ENCODE data around the gene ULK4. TPM values are rescaled to one million over a fixed set of nuclear protein-coding genes. Genes with fewer than 3 reads are reported as not detected.

ULK4 gene
- total RNA-seq, 1 experiment from 2014 or later: 14.3 TPM

GRCh38 chr3:41881233-41881821 lies 80.6 kb downstream of the ULK4 start:
- no peak for ATAC-seq
- peak; percentile 10 for DNase-seq (ENCODE audit: low read depth, low spot score)
- Histone ChIP-seq H3K4me3 (ENCODE audit: low read depth in 2 of 2, low read length in 2 of 2) (no peak overlapping the region), H3K27ac (ENCODE audit: low read length) (no peak overlapping the region), H3K4me1 (ENCODE audit: control insufficient read depth, insufficient read depth, low read length) (no peaks in the 10 kb centered on the region), H3K36me3 (ENCODE audit: control insufficient read depth, insufficient read depth, low read length) (no peaks in the 10 kb centered on the region), H3K27me3 (ENCODE audit: control insufficient read depth, insufficient read depth, low read length) (no peaks in the 10 kb centered on the region), H3K9me3 (ENCODE audit: control insufficient read depth, insufficient read depth, low read depth, low read length) (no peaks in the 10 kb centered on the region)
- in situ Hi-C loops (cut with HindIII; ENCODE audit: low pct_unique_long_range_greater_than_20kb, low sequenced_read_pairs) (no loop called here), intact Hi-C loops (cut with micrococcal nuclease; ENCODE audit: unreplicated experiment) (loop anchor here (5.0 kb wide), 2 partner anchors 184 to 1299 kb away; no protein-coding TSS in a partner anchor)
- no TSS peak for BruUV-seq (replicated peaks)
- no peak for TF ChIP-seq POLR2AphosphoS5 (IDR thresholded peaks at IDR 0.05; ENCODE audit: low read depth, low read length)
- no peak for TF ChIP-seq TCF7L2 (IDR thresholded peaks at IDR 0.05; ENCODE audit: low read depth, low read length)
- no peak for TF ChIP-seq SIN3A (IDR thresholded peaks at IDR 0.05; ENCODE audit: borderline replicate concordance, insufficient read depth, low read depth, low read length)
- peak; percentile 60; the same call in 1 of the 2 replicates for TF ChIP-seq CTCF (IDR thresholded peaks at IDR 0.05)
- TF ChIP-seq REST (IDR thresholded peaks at IDR 0.05; ENCODE audit: insufficient read depth in 1 of 2, low read depth in 2 of 2, low read length in 1 of 2): no peak
- ChIA-PET POLR2A (no interaction called here), CTCF (interaction anchor here (0.6 to 0.7 kb wide), 2 partner anchors 10 to 582 kb away, joined by 3 to 5 read pairs; no protein-coding TSS in a partner anchor)

GRCh38 chr3:41880387-41880786 lies 81.5 kb downstream of the ULK4 start:
- no TSS peak for BruUV-seq (replicated peaks)

More at GRCh38 chr3:41880387-41880786, 81.5 kb downstream of the ULK4 start:
- DNase-seq (ENCODE audit: low read depth, low spot score) (no peak), ATAC-seq (no peak)
- TF ChIP-seq TCF7L2 (IDR thresholded peaks at IDR 0.05; ENCODE audit: low read depth, low read length): no peak
- TF ChIP-seq REST (IDR thresholded peaks at IDR 0.05; ENCODE audit: insufficient read depth in 1 of 2, low read depth in 2 of 2, low read length in 1 of 2): no peak
- TF ChIP-seq CTCF (IDR thresholded peaks at IDR 0.05): no peak
- no peak for TF ChIP-seq POLR2AphosphoS5 (IDR thresholded peaks at IDR 0.05; ENCODE audit: low read depth, low read length)
- TF ChIP-seq SIN3A (IDR thresholded peaks at IDR 0.05; ENCODE audit: borderline replicate concordance, insufficient read depth, low read depth, low read length): no peak
- ChIA-PET POLR2A (no interaction called here), CTCF (no interaction called here)
- intact Hi-C loops (cut with micrococcal nuclease; ENCODE audit: unreplicated experiment): loop anchor here (5.0 kb wide), 2 partner anchors 183 to 1298 kb away; no protein-coding TSS in a partner anchor
- H3K9me3 ChIP-seq (ENCODE audit: control insufficient read depth, insufficient read depth, low read depth, low read length): no peaks in the 10 kb centered on the region
- H3K4me1 ChIP-seq (ENCODE audit: control insufficient read depth, insufficient read depth, low read length): no peaks in the 10 kb centered on the region
- in situ Hi-C loops (cut with HindIII; ENCODE audit: low pct_unique_long_range_greater_than_20kb, low sequenced_read_pairs): no loop called here
- no peaks in the 10 kb centered on the region for H3K27me3 ChIP-seq (ENCODE audit: control insufficient read depth, insufficient read depth, low read length)
- no peak overlapping the region for H3K4me3 ChIP-seq (ENCODE audit: low read depth in 2 of 2, low read length in 2 of 2)
- no peaks in the 10 kb centered on the region for H3K36me3 ChIP-seq (ENCODE audit: control insufficient read depth, insufficient read depth, low read length)
- H3K27ac ChIP-seq (ENCODE audit: low read length): no peak overlapping the region
